HG03196 (cell line): ENCODE data around the gene OMA1.
"Not testable (repeated sequence)": the region's sequence is repeated elsewhere in the genome, so short reads cannot be mapped to it uniquely, and the experiment has no call there.

Experiments
- ATAC-seq: cut with Tn5 transposase; IDR thresholded peaks from one replicate; pipeline ENCODE4 v1.9.1; 2021; ENCODE audit not compliant: unreplicated experiment

OMA1 gene

GRCh38 chr1:58529284-58529683 lies 17.2 kb downstream of the OMA1 start:
- no peak for ATAC-seq

- no peak for ATAC-seq
These were observed 18.0 kb downstream of the OMA1 start for GRCh38 chr1:58528518-58528917.

DNA sequence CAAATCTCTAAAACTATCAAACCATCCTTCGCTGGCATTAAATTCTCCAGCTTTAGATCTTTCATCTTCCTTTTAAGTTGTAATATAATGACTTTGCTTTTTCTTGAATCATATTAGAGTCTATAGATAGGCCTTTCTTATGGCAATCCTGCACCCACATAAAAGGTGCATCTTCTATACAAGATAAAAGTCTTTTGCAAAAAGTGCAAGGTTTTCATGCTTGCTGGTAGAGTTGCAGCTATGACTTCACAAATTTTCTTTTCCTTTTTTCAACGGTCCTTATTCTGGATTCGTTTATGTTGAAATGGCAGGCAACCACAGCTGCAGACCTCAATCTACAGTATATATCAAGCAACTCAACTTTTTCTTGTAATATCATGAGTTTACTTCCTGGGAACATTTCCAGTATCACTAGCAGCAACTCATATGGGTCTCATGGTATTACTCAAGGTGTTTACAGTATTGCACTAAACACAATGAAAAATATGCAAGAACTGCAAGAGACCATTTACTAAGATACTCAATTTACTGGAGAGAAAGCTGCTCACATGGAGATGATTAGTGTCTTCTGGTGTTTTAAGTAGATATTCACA lies 22.1 kb downstream of the OMA1 start:
- no peak for ATAC-seq

DNA sequence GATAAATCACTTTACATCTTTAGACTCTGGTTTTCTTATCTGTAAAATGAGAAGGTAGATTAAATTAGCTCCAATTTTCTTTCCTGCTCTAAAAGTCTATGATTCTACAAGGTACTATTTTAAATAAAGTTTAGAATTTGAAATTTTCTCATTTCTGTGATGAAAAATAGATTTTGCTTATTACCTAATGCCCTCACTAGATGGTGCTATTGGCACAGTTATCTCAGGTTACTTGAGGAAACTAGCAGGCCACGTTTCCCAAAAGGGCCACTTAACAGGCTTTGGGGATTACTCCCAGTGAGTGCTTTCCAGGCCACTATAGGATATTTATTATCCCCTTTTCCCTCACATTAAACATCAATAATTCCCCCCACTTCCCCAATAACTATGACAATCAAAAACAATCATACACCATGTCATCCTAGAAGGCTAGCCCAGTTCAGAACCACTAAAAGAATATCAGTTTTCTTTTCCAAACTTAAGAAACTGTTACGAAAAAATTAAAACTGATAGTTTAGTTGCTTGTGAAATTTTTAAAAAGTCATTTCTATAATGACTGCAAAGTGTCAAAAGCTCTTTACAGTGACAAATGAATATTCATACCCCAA lies 30.6 kb downstream of the OMA1 start:
- no peak for ATAC-seq

GRCh38 chr1:58513956-58514355 lies 32.6 kb downstream of the OMA1 start:
- ATAC-seq, result no peak

GRCh38 chr1:58508629-58509028 lies 37.9 kb downstream of the OMA1 start:
- ATAC-seq, result no peak

GRCh38 chr1:58505286-58505685 lies 41.2 kb downstream of the OMA1 start:
- no peak for ATAC-seq

GRCh38 chr1:58502519-58502918 lies 44.0 kb downstream of the OMA1 start:
- no peak for ATAC-seq

DNA sequence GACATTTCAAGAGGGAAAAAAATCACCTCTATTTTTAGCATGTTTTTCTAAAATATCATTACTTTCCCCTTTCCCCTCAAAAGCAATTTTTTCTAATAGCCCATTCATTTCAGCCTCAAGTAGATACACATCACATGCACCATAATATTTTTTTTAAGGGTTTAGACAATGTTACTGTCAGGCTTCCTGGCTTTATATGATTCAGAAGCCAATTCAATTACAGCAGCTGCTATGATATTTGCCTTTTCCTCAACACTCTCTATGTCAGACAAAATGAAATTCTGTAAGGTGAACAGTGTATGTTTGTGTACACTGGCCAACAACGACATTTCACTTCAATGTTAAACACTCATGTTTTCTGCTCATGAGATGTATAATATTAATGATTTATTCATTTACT lies 46.5 kb downstream of the OMA1 start:
- ATAC-seq, result no peak

DNA sequence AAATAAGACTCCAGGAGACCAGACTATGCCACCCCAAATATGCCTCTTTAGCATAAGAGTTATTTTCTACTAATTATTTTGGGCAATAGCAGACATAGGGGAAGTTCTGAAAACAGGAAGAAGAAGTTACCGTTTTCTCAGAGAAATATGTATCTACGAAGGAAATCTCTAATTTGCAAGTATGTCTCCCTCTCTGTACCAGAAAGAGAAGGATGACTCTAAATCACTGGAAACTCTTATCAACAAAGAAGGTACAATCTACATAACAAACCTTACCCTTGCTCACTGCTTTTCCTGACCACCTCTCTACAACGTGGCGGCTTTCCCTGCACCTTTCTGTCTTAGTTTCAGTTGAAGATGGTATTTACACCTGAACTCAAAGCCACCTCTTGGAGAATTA lies 49.0 kb downstream of the OMA1 start:
- ATAC-seq, result no peak

GRCh38 chr1:58496042-58496441 lies 50.5 kb downstream of the OMA1 start:
- ATAC-seq, result no peak

DNA sequence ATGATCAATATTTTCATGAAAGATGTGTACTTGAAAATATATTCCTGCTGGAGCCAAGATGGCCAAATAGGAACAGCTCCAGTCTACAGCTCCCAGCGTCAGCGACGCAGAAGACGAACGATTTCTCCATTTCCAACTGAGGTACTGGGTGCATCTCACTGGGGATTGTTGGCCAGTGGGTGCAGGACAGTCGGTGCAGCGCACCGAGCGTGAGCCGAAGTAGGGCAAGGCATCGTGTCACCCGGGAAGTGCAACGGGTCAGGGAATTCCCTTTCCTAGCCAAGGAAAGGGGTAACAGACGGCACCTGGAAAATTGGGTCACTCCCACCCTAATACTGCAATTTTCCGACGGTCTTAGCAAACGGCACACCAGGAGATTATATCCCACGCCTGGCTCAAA lies 57.6 kb downstream of the OMA1 start:
- not testable (repeated sequence) for ATAC-seq

GRCh38 chr1:58487002-58487401 lies 59.5 kb downstream of the OMA1 start:
- ATAC-seq, result no peak

GRCh38 chr1:58481962-58482361 lies 64.6 kb downstream of the OMA1 start:
- ATAC-seq, result no peak

GRCh38 chr1:58480191-58480590 lies 66.3 kb downstream of the OMA1 start:
- ATAC-seq, result no peak

DNA sequence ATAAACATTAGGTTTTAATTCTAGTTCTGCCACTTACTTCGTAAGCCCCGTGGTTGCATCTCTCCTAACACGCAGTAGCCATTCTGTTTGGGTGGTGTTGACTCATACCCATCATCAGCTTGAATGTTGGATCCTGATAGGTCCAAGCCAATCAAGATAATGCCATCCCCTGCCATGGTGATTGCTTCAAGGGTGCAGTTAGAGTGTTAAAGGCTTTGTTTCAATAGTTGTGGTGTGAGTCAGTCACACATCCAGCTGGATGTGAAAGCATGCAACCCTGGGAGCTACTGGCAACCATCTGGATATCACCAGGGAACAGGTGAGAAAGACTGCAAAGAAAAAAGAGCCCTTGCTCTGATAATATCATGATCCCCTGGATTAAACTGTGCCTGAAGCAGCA lies 69.1 kb downstream of the OMA1 start:
- ATAC-seq, result no peak

DNA sequence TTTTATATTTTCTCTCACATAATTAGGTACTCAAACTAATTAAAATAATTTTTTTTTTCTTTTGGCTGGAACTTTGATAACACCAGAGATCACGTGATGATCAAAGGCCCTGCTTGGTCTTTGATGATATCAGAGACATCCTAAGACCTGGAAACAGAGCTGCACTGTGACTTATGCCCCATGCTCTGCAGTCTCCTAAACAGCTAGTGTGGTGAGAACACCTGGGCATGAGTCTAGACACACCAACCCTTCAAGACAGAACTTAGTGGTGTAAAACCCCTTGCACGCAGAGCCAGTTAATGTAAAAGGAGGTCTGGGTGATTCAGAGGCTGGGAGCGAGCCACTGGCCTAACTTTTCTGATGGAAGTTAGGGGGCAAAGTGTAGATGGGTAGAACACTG lies 70.3 kb downstream of the OMA1 start:
- ATAC-seq, result no peak

GRCh38 chr1:58469476-58469875 lies 77.0 kb downstream of the OMA1 start:
- ATAC-seq, result no peak

- no peak for ATAC-seq
These were observed 77.5 kb downstream of the OMA1 start for GRCh38 chr1:58469016-58469415.

DNA sequence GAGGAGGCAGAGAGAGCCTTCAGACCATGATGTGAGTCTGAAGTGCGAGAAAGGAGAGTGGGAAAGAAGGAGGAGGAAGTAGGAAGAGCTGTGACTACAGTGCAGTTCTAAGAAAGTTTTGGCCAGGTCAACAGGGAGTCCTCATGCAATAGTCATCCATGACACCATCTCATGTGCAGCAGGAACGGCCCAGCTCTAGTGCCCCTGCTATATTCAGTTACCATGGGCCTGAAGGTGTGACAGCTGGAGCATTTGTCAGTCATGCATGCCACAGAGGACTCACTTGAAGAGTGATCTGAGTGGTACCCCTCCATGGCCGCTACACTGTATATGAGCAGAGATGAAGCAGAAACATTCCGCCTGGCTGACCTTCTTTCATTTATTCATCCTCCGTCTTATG lies 77.9 kb downstream of the OMA1 start:
- no peak for ATAC-seq

DNA sequence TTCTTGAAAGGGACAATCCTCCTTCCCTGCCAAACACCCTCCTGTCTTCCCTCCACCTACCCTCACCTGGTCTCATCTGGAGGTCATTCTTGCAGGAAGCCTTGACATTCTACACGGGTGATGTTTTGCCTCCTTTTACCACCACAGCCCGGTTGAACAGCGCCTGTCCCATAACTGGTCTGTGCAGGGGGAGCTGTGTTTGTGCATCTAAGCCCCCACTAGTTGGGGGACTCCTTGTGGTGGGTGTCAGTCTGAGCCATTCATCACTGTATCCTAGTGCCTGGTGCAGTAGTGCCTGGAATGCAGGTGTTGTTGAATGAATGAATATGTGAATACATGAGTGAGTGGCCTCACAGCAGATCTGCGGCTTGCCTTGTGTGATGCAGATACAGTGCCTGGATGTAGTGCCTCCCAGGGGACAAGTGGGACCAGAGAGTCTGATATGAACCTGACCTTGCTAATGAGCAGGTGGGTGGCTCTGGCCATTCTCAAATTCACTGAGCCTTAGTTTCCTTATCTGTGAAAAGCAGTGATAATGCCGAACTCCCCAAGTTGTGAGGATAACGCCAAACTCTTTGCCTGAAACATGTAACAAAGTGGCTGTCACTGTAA lies 79.8 kb downstream of the OMA1 start:
- no peak for ATAC-seq

GRCh38 chr1:58465825-58466629 lies 80.5 kb downstream of the OMA1 start:
- no peak for ATAC-seq
